Neural crest cell (in vitro differentiated cells): Measurements from ENCODE around the gene NTN4. TPM values are rescaled to one million over a fixed set of nuclear protein-coding genes. Genes with fewer than 3 reads are reported as not detected.
"Not testable (repeated sequence)": the region's sequence is repeated elsewhere in the genome, so short reads cannot be mapped to it uniquely, and the experiment has no call there.

Experiments
- DNase-seq: peaks from one replicate; pipeline ENCODE4 v3.0.0; 2021; ENCODE audit warnings: low read depth, mixed read lengths, low spot score
- H3K27ac Mint-ChIP-seq: one replicate; pipeline ENCODE4 v1.8.0; 2021; ENCODE audit warnings: mild to moderate bottlenecking, mixed read lengths; ENCODE audit not compliant: unreplicated experiment
- H3K27me3 Mint-ChIP-seq: 2 replicates; pipeline ENCODE4 v1.8.0; 2021; ENCODE audit warnings: low read depth, mild to moderate bottlenecking, mixed read lengths
- H3K36me3 Mint-ChIP-seq: 2 replicates; pipeline ENCODE4 v1.8.0; 2021; ENCODE audit warnings: low read depth, mild to moderate bottlenecking, mixed read lengths
- H3K4me1 Mint-ChIP-seq: 2 replicates; pipeline ENCODE4 v1.8.0; 2021; ENCODE audit warnings: mixed read lengths
- H3K4me3 Mint-ChIP-seq: one replicate; pipeline ENCODE4 v1.8.0; 2021; ENCODE audit warnings: mild to moderate bottlenecking, mixed read lengths
- H3K9me3 Mint-ChIP-seq: 2 replicates; pipeline ENCODE4 v1.8.0; 2021; ENCODE audit warnings: mixed read lengths
- total RNA-seq: library from RNA; stranded (reverse); gene quantifications from 2 replicates; pipeline ENCODE4 v1.2.1, GENCODE V29; 2021
- TF ChIP-seq, protein P1 (sequence below): fragments of 200-600 bp; sonication (generic); conservative IDR thresholded peaks from 2 replicates; pipeline ENCODE4 v1.5.0; 2021; ENCODE audit warnings: antibody characterized with exemption, mild to moderate bottlenecking

NTN4 gene
- total RNA-seq, 1 donor from 2014 or later, result 6.0 TPM

GRCh38 chr12:95671265-95671664 lies 119.3 kb downstream of the NTN4 start:
- Mint-ChIP-seq H3K27ac (no peak overlapping the region), H3K36me3 (no peaks in the 10 kb centered on the region), H3K4me3 (no peak overlapping the region), H3K27me3 (no peaks in the 10 kb centered on the region), H3K9me3 (no peaks in the 10 kb centered on the region), H3K4me1 (no peaks in the 10 kb centered on the region)
- DNase-seq, result no peak
- TF ChIP-seq, protein P1, sequence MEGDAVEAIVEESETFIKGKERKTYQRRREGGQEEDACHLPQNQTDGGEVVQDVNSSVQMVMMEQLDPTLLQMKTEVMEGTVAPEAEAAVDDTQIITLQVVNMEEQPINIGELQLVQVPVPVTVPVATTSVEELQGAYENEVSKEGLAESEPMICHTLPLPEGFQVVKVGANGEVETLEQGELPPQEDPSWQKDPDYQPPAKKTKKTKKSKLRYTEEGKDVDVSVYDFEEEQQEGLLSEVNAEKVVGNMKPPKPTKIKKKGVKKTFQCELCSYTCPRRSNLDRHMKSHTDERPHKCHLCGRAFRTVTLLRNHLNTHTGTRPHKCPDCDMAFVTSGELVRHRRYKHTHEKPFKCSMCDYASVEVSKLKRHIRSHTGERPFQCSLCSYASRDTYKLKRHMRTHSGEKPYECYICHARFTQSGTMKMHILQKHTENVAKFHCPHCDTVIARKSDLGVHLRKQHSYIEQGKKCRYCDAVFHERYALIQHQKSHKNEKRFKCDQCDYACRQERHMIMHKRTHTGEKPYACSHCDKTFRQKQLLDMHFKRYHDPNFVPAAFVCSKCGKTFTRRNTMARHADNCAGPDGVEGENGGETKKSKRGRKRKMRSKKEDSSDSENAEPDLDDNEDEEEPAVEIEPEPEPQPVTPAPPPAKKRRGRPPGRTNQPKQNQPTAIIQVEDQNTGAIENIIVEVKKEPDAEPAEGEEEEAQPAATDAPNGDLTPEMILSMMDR, result no peak

DNA sequence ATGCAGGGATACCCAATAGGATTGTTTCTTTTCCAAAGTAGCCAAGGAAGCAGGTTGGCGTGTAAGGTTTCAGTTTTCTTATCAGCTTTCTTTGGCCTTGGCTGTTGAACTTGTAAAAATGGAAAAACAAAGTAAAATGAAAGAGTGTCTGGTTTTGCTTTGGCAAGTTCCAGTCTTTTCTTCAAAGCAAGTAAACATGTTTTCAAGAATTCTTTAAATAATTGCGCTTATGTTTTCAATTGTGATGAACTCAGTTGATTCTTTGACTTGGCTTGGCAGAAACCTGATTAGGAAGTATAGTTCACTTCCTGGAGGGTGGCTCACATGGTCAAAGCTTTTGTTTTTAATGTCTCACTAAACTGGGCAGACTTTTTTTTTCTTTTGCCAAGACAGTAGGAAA lies 127.0 kb downstream of the NTN4 start:
- Mint-ChIP-seq H3K27me3 (no peaks in the 10 kb centered on the region), H3K27ac (no peak overlapping the region), H3K9me3 (no peaks in the 10 kb centered on the region), H3K36me3 (no peaks in the 10 kb centered on the region), H3K4me3 (no peak overlapping the region), H3K4me1 (no peaks in the 10 kb centered on the region)
- DNase-seq, result no peak
- TF ChIP-seq, protein P1, result no peak

GRCh38 chr12:95661360-95661759 lies 129.2 kb downstream of the NTN4 start:
- H3K27me3 Mint-ChIP-seq, result no peaks in the 10 kb centered on the region
- H3K4me1 Mint-ChIP-seq, result no peaks in the 10 kb centered on the region
- no peak overlapping the region for H3K27ac Mint-ChIP-seq
- H3K36me3 Mint-ChIP-seq, result no peaks in the 10 kb centered on the region
- no peak for DNase-seq
- no peaks in the 10 kb centered on the region for H3K9me3 Mint-ChIP-seq
- TF ChIP-seq, protein P1, result no peak
- no peak overlapping the region for H3K4me3 Mint-ChIP-seq

GRCh38 chr12:95658386-95658785 lies 132.2 kb downstream of the NTN4 start:
- Mint-ChIP-seq H3K36me3 (peaks cover 3% of the 10 kb centered on the region), H3K27ac (no peak overlapping the region), H3K27me3 (no peaks in the 10 kb centered on the region), H3K4me1 (peaks cover 10% of the 10 kb centered on the region), H3K9me3 (peaks cover 5% of the 10 kb centered on the region), H3K4me3 (no peak overlapping the region)
- TF ChIP-seq, protein P1, result no peak
- DNase-seq, result no peak

DNA sequence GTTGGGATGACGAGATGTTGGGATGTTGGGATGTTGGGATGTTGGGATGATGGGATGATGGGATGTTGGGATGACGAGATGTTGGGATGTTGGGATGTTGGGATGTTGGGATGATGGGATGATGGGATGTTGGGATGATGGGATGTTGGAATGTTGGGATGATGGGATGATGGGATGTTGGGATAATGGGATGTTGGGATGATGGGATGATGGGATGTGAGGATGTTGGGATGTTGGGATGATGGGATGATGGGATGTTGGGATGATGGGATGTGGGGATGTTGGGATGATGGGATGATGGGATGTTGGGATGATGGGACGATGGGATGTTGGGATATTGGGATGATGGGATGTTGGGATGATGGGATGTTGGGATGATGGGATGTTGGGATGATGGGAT lies 135.9 kb downstream of the NTN4 start:
- peaks cover 16% of the 10 kb centered on the region for H3K4me1 Mint-ChIP-seq
- not testable (repeated sequence) for H3K27ac Mint-ChIP-seq, H3K36me3 Mint-ChIP-seq, DNase-seq, H3K9me3 Mint-ChIP-seq, H3K4me3 Mint-ChIP-seq, H3K27me3 Mint-ChIP-seq

- TF ChIP-seq, protein P1, result no peak
- Mint-ChIP-seq H3K4me1 (peaks cover 22% of the 10 kb centered on the region), H3K36me3 (peaks cover 3% of the 10 kb centered on the region), H3K27me3 (no peaks in the 10 kb centered on the region), H3K27ac (no peak overlapping the region), H3K4me3 (no peak overlapping the region), H3K9me3 (peaks cover 5% of the 10 kb centered on the region)
- no peak for DNase-seq
These were observed 136.6 kb downstream of the NTN4 start for GRCh38 chr12:95653771-95654546.
